SK-N-MC (cell line): Measurements from ENCODE around the gene ZSCAN23.

ENCODE experiments used
- EZH2 ChIP-seq: fragments of 200-600 bp; sonication (generic); IDR thresholded peaks from one replicate; pipeline ENCODE4 v1.6.1; 2017; ENCODE audit warnings: antibody characterized with exemption
- POLR2AphosphoS5 ChIP-seq: IDR thresholded peaks from 2 replicates; pipeline ENCODE4 v1.6.1; 2012; ENCODE audit warnings: mild to moderate bottlenecking, low read depth, low read length, borderline replicate concordance

DNA sequence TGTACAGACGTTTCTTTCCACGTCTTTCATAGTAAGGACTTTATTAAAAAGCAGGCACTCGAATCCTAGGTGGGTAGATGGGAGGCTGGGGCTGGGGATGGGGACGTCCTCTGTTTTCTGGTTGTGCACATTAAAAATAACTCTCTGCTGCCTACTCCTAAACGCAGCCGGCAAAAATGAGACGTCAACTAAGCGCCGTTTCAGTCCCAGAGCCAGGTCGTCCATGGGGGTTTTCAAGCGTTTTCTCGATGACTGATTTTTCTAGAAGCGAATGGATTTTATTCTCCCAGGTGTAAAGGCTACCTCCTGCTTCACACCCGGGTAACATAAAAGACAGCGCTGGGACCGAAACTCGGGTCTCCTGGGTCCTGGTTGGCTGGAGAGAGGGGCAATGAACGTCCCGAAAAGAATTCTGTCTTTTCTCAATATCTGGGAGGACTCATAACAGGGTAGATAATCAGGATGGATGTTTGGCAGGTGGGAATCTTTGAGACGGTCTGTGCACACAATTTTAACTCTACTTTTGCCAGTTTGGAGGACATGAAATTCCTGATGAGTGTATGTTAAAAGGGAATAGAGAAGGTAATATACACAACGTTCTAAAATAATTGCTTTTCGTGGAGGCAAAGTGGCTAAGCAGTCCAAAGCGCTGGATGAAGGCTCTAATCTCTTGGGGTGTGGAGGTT, 47.1 kb upstream of the ZSCAN23 start:
- TF ChIP-seq EZH2 (no peak), POLR2AphosphoS5 (no peak)
